ENCODE measurements around the gene TMEM53.

TMEM53 gene

DNA sequence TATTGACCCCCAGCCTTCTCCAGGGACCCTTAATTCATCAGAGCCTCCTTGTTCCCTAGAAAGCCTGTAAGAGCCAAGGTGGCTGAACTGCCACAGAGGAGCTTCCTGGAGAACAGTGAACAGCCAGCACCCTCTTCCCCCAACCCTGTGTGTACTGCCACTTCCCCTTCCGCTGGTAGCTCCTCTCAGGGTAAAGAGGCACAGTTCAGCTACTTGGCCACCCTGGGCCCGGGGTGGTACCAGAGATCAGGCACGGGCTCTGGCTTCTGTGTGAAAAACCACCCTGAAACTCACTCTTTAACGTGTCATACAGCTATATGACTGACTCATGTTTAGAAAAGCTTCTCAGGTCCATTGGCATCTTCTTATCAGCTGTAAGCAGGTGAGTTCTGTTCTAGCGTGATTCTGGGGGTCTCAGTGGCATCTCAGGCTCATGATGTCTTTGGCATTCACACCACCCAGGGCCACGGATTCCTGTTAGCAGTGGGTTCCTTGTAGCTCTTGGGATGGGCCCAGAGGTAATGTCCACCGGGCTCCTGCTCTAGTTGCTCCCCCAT lies 22.6 kb upstream of the TMEM53 start:
- H3K4me3 ChIP-seq (ENCODE audit: low read depth, low read length): no peak overlapping the region
- H3K4me1 ChIP-seq (ENCODE audit: control insufficient read depth, insufficient read depth, low read length): 0 out of 2 replicates have a peak, but pooled peaks cover 2% of the 10 kb centered on the region
- H3K27ac ChIP-seq (ENCODE audit: extremely low read depth, low read depth, low read length): no peak overlapping the region
- no peaks in the 10 kb centered on the region for H3K9me3 ChIP-seq (ENCODE audit: control insufficient read depth, insufficient read depth, low read depth, low read length)
- ChIA-PET POLR2A (interaction anchor here (0.7 to 1.3 kb wide), 4 partner anchors 10 to 606 kb away, joined by 3 to 10 read pairs (median 4); partner anchors contain the start of gene RPS8), CTCF (interaction anchor here (0.5 to 1.7 kb wide), 8 partner anchors 11 to 660 kb away, joined by 3 to 7 read pairs (median 4); partner anchors contain the start of gene RNU5D-1)
- no peaks in the 10 kb centered on the region for H3K36me3 ChIP-seq (ENCODE audit: control insufficient read depth in 2 of 2, insufficient read depth in 1 of 2, low read length in 2 of 2)
- TF ChIP-seq, protein P1, sequence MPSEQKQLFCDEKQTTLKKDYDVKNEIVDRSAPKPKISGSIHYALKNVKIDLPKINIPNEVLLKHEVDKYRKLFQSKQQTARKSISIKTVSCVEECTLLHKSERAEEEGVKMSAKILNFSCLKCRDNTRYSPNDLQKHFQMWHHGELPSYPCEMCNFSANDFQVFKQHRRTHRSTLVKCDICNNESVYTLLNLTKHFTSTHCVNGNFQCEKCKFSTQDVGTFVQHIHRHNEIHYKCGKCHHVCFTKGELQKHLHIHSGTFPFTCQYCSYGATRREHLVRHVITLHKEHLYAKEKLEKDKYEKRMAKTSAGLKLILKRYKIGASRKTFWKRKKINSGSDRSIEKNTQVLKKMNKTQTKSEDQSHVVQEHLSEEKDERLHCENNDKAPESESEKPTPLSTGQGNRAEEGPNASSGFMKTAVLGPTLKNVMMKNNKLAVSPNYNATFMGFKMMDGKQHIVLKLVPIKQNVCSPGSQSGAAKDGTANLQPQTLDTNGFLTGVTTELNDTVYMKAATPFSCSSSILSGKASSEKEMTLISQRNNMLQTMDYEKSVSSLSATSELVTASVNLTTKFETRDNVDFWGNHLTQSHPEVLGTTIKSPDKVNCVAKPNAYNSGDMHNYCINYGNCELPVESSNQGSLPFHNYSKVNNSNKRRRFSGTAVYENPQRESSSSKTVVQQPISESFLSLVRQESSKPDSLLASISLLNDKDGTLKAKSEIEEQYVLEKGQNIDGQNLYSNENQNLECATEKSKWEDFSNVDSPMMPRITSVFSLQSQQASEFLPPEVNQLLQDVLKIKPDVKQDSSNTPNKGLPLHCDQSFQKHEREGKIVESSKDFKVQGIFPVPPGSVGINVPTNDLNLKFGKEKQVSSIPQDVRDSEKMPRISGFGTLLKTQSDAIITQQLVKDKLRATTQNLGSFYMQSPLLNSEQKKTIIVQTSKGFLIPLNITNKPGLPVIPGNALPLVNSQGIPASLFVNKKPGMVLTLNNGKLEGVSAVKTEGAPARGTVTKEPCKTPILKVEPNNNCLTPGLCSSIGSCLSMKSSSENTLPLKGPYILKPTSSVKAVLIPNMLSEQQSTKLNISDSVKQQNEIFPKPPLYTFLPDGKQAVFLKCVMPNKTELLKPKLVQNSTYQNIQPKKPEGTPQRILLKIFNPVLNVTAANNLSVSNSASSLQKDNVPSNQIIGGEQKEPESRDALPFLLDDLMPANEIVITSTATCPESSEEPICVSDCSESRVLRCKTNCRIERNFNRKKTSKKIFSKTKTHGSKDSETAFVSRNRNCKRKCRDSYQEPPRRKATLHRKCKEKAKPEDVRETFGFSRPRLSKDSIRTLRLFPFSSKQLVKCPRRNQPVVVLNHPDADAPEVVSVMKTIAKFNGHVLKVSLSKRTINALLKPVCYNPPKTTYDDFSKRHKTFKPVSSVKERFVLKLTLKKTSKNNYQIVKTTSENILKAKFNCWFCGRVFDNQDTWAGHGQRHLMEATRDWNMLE (tag by site-specific recombination; conservative IDR thresholded peaks at IDR 0.05; ENCODE audit: low read depth): no peak
- TF ChIP-seq ZNF138 (tag by site-specific recombination; IDR thresholded peaks at IDR 0.05; ENCODE audit: borderline replicate concordance): no peak
- no peak for TF ChIP-seq ZFP41 (tag by site-specific recombination; IDR thresholded peaks at IDR 0.05; ENCODE audit: borderline replicate concordance)
- TF ChIP-seq ZNF324 (tag by site-specific recombination; IDR thresholded peaks at IDR 0.05): no peak
- no peak for TF ChIP-seq ZNF274 (IDR thresholded peaks at IDR 0.05; ENCODE audit: low read length)
- no peak for TF ChIP-seq ZNF274 (tag by site-specific recombination; IDR thresholded peaks at IDR 0.05; ENCODE audit: borderline replicate concordance)
- TF ChIP-seq, protein P2, sequence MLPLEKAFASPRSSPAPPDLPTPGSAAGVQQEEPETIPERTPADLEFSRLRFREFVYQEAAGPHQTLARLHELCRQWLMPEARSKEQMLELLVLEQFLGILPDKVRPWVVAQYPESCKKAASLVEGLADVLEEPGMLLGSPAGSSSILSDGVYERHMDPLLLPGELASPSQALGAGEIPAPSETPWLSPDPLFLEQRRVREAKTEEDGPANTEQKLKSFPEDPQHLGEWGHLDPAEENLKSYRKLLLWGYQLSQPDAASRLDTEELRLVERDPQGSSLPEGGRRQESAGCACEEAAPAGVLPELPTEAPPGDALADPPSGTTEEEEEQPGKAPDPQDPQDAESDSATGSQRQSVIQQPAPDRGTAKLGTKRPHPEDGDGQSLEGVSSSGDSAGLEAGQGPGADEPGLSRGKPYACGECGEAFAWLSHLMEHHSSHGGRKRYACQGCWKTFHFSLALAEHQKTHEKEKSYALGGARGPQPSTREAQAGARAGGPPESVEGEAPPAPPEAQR (tag by site-specific recombination; IDR thresholded peaks at IDR 0.05): no peak
- TF ChIP-seq ZNF791 (tag by site-specific recombination; IDR thresholded peaks at IDR 0.05): no peak
- TF ChIP-seq ZNF423 (tag by site-specific recombination; IDR thresholded peaks at IDR 0.05): no peak
- TF ChIP-seq ZEB2 (tag by site-specific recombination; IDR thresholded peaks at IDR 0.05): no peak
- TF ChIP-seq ZNF48 (tag by site-specific recombination; IDR thresholded peaks at IDR 0.05): no peak
- TF ChIP-seq SP7 (tag by site-specific recombination; IDR thresholded peaks at IDR 0.05): no peak
- TF ChIP-seq ZNF677 (tag by site-specific recombination; IDR thresholded peaks at IDR 0.05): no peak
- no peak for TF ChIP-seq ZNF624 (tag by site-specific recombination; IDR thresholded peaks at IDR 0.05)

DNA sequence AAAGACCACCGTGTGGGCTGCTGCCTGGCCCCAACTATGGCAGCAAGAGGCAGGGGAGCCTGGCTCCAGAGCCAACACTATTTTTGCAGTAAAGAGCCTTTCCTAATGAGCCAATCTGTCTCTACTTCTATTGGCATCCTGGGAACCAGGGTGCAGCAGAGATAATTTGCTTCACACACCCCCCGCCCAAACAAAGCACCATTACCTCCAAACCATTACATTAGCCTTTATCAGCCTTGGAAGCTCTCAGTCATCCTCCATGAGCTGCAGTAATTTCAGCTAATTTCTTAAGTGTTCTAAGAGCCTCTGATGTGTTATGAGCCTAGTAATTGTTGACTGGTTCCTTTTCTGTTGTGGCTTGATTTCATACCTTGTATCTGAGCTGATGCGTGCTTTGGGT lies 21.8 kb upstream of the TMEM53 start:
- Histone ChIP-seq H3K36me3 (ENCODE audit: control insufficient read depth in 2 of 2, insufficient read depth in 1 of 2, low read length in 2 of 2) (no peaks in the 10 kb centered on the region), H3K27ac (ENCODE audit: extremely low read depth, low read depth, low read length) (no peak overlapping the region), H3K4me3 (ENCODE audit: low read depth, low read length) (no peak overlapping the region), H3K9me3 (ENCODE audit: control insufficient read depth, insufficient read depth, low read depth, low read length) (no peaks in the 10 kb centered on the region), H3K4me1 (ENCODE audit: control insufficient read depth, insufficient read depth, low read length) (0 out of 2 replicates have a peak, but pooled peaks cover 2% of the 10 kb centered on the region)
- CTCF ChIA-PET: interaction anchor here (1.0 to 1.3 kb wide), 2 partner anchors 12 to 43 kb away, joined by 5 to 7 read pairs; no protein-coding TSS in a partner anchor
- POLR2A ChIA-PET: interaction anchor here (1.2 to 1.3 kb wide), 2 partner anchors 11 to 607 kb away, joined by 4 to 10 read pairs; no protein-coding TSS in a partner anchor
- TF ChIP-seq ZNF366 (tag by site-specific recombination; conservative IDR thresholded peaks at IDR 0.05): no peak
- 0 out of 2 replicates have a peak, but pooled peaks have one; percentile 45 for TF ChIP-seq ZSCAN16 (tag by site-specific recombination; IDR thresholded peaks at IDR 0.05)

Data from HEK293 (cell line).